ENCODE results near the gene PHYHIPL. TPM values are rescaled to one million over a fixed set of nuclear protein-coding genes. Genes with fewer than 3 reads are reported as not detected.
A peak's percentile ranks its signal among the peaks of the same experiment; 100 is the strongest.

The PHYHIPL gene
- polyA plus RNA-seq, 1 donor from 2014 or later, result not detected

- Mint-ChIP-seq H3K4me3 (no peak overlapping the region), H3K9me3 (peaks cover 0 to 3% (median 0%) of the 10 kb centered on the region in 3 donors), H3K36me3 (no peaks in the 10 kb centered on the region)
Measured at GRCh38 chr10:59257224-59257623, 80.8 kb downstream of the PHYHIPL start.

GRCh38 chr10:59258890-59259289 is 82.4 kb downstream of the PHYHIPL start:
- Mint-ChIP-seq H3K4me3 (no peak overlapping the region), H3K27ac (no peak overlapping the region), H3K27me3 (no peaks in the 10 kb centered on the region), H3K9me3 (peaks cover 0 to 3% (median 0%) of the 10 kb centered on the region in 3 donors), H3K36me3 (no peaks in the 10 kb centered on the region), H3K4me1 (no peaks in the 10 kb centered on the region)

More at GRCh38 chr10:59257224-59257623, 80.8 kb downstream of the PHYHIPL start:
- no peaks in the 10 kb centered on the region for H3K4me1 Mint-ChIP-seq
- no peaks in the 10 kb centered on the region for H3K27me3 Mint-ChIP-seq
- H3K27ac Mint-ChIP-seq, result no peak overlapping the region

GRCh38 chr10:59265141-59265540 is 88.7 kb downstream of the PHYHIPL start:
- Mint-ChIP-seq H3K4me1 (no peaks in the 10 kb centered on the region), H3K36me3 (peaks cover 3% of the 10 kb centered on the region), H3K27me3 (peaks cover 1% of the 10 kb centered on the region), H3K9me3 (peaks cover 3 to 4% (median 4%) of the 10 kb centered on the region in 3 donors), H3K4me3 (no peak overlapping the region), H3K27ac (no peak overlapping the region)

GRCh38 chr10:59266321-59266720 is 89.9 kb downstream of the PHYHIPL start:
- Mint-ChIP-seq H3K4me1 (peaks cover 0 to 1% (median 0%) of the 10 kb centered on the region in 3 donors), H3K36me3 (peaks cover 3% of the 10 kb centered on the region), H3K4me3 (no peak overlapping the region), H3K9me3 (peaks cover 0 to 4% (median 4%) of the 10 kb centered on the region in 3 donors), H3K27me3 (peaks cover 1% of the 10 kb centered on the region), H3K27ac (no peak overlapping the region)

GRCh38 chr10:59268460-59268859 is 92.0 kb downstream of the PHYHIPL start:
- H3K27ac Mint-ChIP-seq, result no peak overlapping the region
- peaks cover 1% of the 10 kb centered on the region for H3K27me3 Mint-ChIP-seq
- H3K36me3 Mint-ChIP-seq, result peaks cover 3% of the 10 kb centered on the region
- no peak overlapping the region for H3K4me3 Mint-ChIP-seq
- peaks cover 0 to 1% (median 0%) of the 10 kb centered on the region in 3 donors for H3K4me1 Mint-ChIP-seq
- H3K9me3 Mint-ChIP-seq, result peaks cover 0 to 4% (median 4%) of the 10 kb centered on the region in 3 donors

- peaks cover 1% of the 10 kb centered on the region for H3K27me3 Mint-ChIP-seq
Measured at GRCh38 chr10:59269651-59270050, 93.2 kb downstream of the PHYHIPL start.

GRCh38 chr10:59270492-59270891 is 94.0 kb downstream of the PHYHIPL start:
- Mint-ChIP-seq H3K9me3 (peaks cover 0 to 4% (median 4%) of the 10 kb centered on the region in 3 donors), H3K4me3 (no peak overlapping the region), H3K27ac (peak overlapping the region in 1 of 3 donors; percentile 32), H3K4me1 (peaks cover 0 to 1% (median 0%) of the 10 kb centered on the region in 3 donors), H3K36me3 (peaks cover 3% of the 10 kb centered on the region), H3K27me3 (peaks cover 3% of the 10 kb centered on the region)

More at GRCh38 chr10:59269651-59270050, 93.2 kb downstream of the PHYHIPL start:
- peaks cover 3% of the 10 kb centered on the region for H3K36me3 Mint-ChIP-seq
- H3K27ac Mint-ChIP-seq, result no peak overlapping the region
- H3K9me3 Mint-ChIP-seq, result peaks cover 0 to 4% (median 4%) of the 10 kb centered on the region in 3 donors
- no peak overlapping the region for H3K4me3 Mint-ChIP-seq
- peaks cover 0 to 1% (median 0%) of the 10 kb centered on the region in 3 donors for H3K4me1 Mint-ChIP-seq

- peaks cover 0 to 1% (median 0%) of the 10 kb centered on the region in 3 donors for H3K4me1 Mint-ChIP-seq
- no peak overlapping the region for H3K4me3 Mint-ChIP-seq
- H3K9me3 Mint-ChIP-seq, result peaks cover 0 to 4% (median 2%) of the 10 kb centered on the region in 3 donors
- peaks cover 3% of the 10 kb centered on the region for H3K27me3 Mint-ChIP-seq
- peaks cover 3% of the 10 kb centered on the region for H3K36me3 Mint-ChIP-seq
- no peak overlapping the region for H3K27ac Mint-ChIP-seq
Measured at GRCh38 chr10:59271160-59271559, 94.7 kb downstream of the PHYHIPL start.

GRCh38 chr10:59272061-59272460 is 95.6 kb downstream of the PHYHIPL start:
- H3K9me3 Mint-ChIP-seq, result peaks cover 0 to 4% (median 2%) of the 10 kb centered on the region in 3 donors
- H3K36me3 Mint-ChIP-seq, result peaks cover 3% of the 10 kb centered on the region
- H3K4me1 Mint-ChIP-seq, result peaks cover 0 to 1% (median 0%) of the 10 kb centered on the region in 3 donors
- no peak overlapping the region for H3K4me3 Mint-ChIP-seq
- H3K27me3 Mint-ChIP-seq, result peaks cover 3% of the 10 kb centered on the region
- H3K27ac Mint-ChIP-seq, result no peak overlapping the region

- Mint-ChIP-seq H3K4me1 (peaks cover 0 to 1% (median 0%) of the 10 kb centered on the region in 3 donors), H3K36me3 (no peaks in the 10 kb centered on the region), H3K9me3 (peaks cover 0 to 4% (median 2%) of the 10 kb centered on the region in 3 donors), H3K27me3 (peaks cover 3% of the 10 kb centered on the region), H3K27ac (no peak overlapping the region), H3K4me3 (no peak overlapping the region)
Measured at GRCh38 chr10:59273445-59273844, 97.0 kb downstream of the PHYHIPL start.

GRCh38 chr10:59276133-59276532 is 99.7 kb downstream of the PHYHIPL start:
- Mint-ChIP-seq H3K27me3 (peaks cover 2% of the 10 kb centered on the region), H3K9me3 (no peaks in the 10 kb centered on the region), H3K36me3 (no peaks in the 10 kb centered on the region), H3K4me1 (no peaks in the 10 kb centered on the region), H3K27ac (no peak overlapping the region), H3K4me3 (no peak overlapping the region)

- no peaks in the 10 kb centered on the region for H3K4me1 Mint-ChIP-seq
- no peaks in the 10 kb centered on the region for H3K9me3 Mint-ChIP-seq
- no peaks in the 10 kb centered on the region for H3K36me3 Mint-ChIP-seq
- no peak overlapping the region for H3K4me3 Mint-ChIP-seq
- no peak overlapping the region for H3K27ac Mint-ChIP-seq
- peaks cover 2% of the 10 kb centered on the region for H3K27me3 Mint-ChIP-seq
Measured at GRCh38 chr10:59276919-59277318, 100.5 kb downstream of the PHYHIPL start.

GRCh38 chr10:59279476-59279875 is 103.0 kb downstream of the PHYHIPL start:
- Mint-ChIP-seq H3K9me3 (no peaks in the 10 kb centered on the region), H3K4me3 (no peak overlapping the region), H3K27ac (no peak overlapping the region), H3K4me1 (no peaks in the 10 kb centered on the region), H3K36me3 (no peaks in the 10 kb centered on the region), H3K27me3 (peaks cover 2% of the 10 kb centered on the region)

- no peaks in the 10 kb centered on the region for H3K27me3 Mint-ChIP-seq
Measured at GRCh38 chr10:59279991-59280505, 103.6 kb downstream of the PHYHIPL start.

GRCh38 chr10:59281861-59282260 is 105.4 kb downstream of the PHYHIPL start:
- Mint-ChIP-seq H3K36me3 (no peaks in the 10 kb centered on the region), H3K27ac (no peak overlapping the region), H3K4me3 (no peak overlapping the region), H3K4me1 (no peaks in the 10 kb centered on the region), H3K9me3 (no peaks in the 10 kb centered on the region), H3K27me3 (no peaks in the 10 kb centered on the region)

More at GRCh38 chr10:59279991-59280505, 103.6 kb downstream of the PHYHIPL start:
- no peaks in the 10 kb centered on the region for H3K36me3 Mint-ChIP-seq
- no peaks in the 10 kb centered on the region for H3K4me1 Mint-ChIP-seq
- no peaks in the 10 kb centered on the region for H3K9me3 Mint-ChIP-seq
- no peak overlapping the region for H3K4me3 Mint-ChIP-seq
- no peak overlapping the region for H3K27ac Mint-ChIP-seq

- Mint-ChIP-seq H3K4me3 (no peak overlapping the region), H3K36me3 (no peaks in the 10 kb centered on the region), H3K4me1 (no peaks in the 10 kb centered on the region), H3K27me3 (no peaks in the 10 kb centered on the region), H3K27ac (no peak overlapping the region), H3K9me3 (no peaks in the 10 kb centered on the region)
Measured at GRCh38 chr10:59283456-59284091, 107.1 kb downstream of the PHYHIPL start.
